HG02970 (cell line): ENCODE results near the gene RANBP1.
"Not testable (repeated sequence)": the region's sequence is repeated elsewhere in the genome, so short reads cannot be mapped to it uniquely, and the experiment has no call there.

Experiments
- ATAC-seq: cut with Tn5 transposase; IDR thresholded peaks from one replicate; pipeline ENCODE4 v1.9.1; 2021; ENCODE audit warnings: mild to moderate bottlenecking, moderate library complexity, moderate number of reproducible peaks; ENCODE audit not compliant: unreplicated experiment, low FRiP score

RANBP1 gene

GRCh38 chr22:20147237-20147988 is 31.5 kb downstream of the RANBP1 start:
- no peak for ATAC-seq

GRCh38 chr22:20148414-20148813 is 32.5 kb downstream of the RANBP1 start:
- ATAC-seq = no peak

- no peak for ATAC-seq
These were observed 33.6 kb downstream of the RANBP1 start for GRCh38 chr22:20149257-20150250.

GRCh38 chr22:20150381-20151275 is 34.7 kb downstream of the RANBP1 start, which contains the start of gene CCDC188:
CCDC188 (minus strand) TSS chr22:20151055; CDS start chr22:20150986, 69 bp downstream.
- ATAC-seq = no peak

GRCh38 chr22:20151276-20151588 is 35.3 kb downstream of the RANBP1 start:
- no peak for ATAC-seq

- no peak for ATAC-seq
These were observed 36.6 kb downstream of the RANBP1 start for GRCh38 chr22:20152464-20152890.

GRCh38 chr22:20153945-20154344 is 38.0 kb downstream of the RANBP1 start:
- ATAC-seq = no peak

GRCh38 chr22:20154602-20155187 is 38.8 kb downstream of the RANBP1 start:
- ATAC-seq = no peak

GRCh38 chr22:20155330-20156041 is 39.6 kb downstream of the RANBP1 start:
- ATAC-seq = no peak

GRCh38 chr22:20156042-20156389 is 40.1 kb downstream of the RANBP1 start:
- no peak for ATAC-seq

GRCh38 chr22:20156611-20157429 is 40.9 kb downstream of the RANBP1 start:
- ATAC-seq = no peak

- no peak for ATAC-seq
These were observed 41.7 kb downstream of the RANBP1 start for GRCh38 chr22:20157430-20158183.

GRCh38 chr22:20158391-20159036 is 42.6 kb downstream of the RANBP1 start:
- ATAC-seq = no peak

- no peak for ATAC-seq
These were observed 43.2 kb downstream of the RANBP1 start for GRCh38 chr22:20159076-20159475.

GRCh38 chr22:20159531-20159930 is 43.6 kb downstream of the RANBP1 start:
- not testable (repeated sequence) for ATAC-seq

GRCh38 chr22:20160041-20160440 is 44.1 kb downstream of the RANBP1 start:
- ATAC-seq = no peak

- ATAC-seq = no peak
These were observed 49.0 kb downstream of the RANBP1 start for GRCh38 chr22:20164863-20165262.
